HepG2 (cell line): ENCODE results near the gene TP73. TPM values are rescaled to one million over a fixed set of nuclear protein-coding genes. Genes with fewer than 3 reads are reported as not detected.

Experiments
- HBP1 ChIP-seq: IDR thresholded peaks from 2 replicates; pipeline ENCODE4 v1.6.1; 2016; ENCODE audit warnings: low read depth, control low read depth
- HNRNPUL1 ChIP-seq: fragments of 200-400 bp; formaldehyde crosslinking; IDR thresholded peaks from 2 replicates; pipeline ENCODE4 v1.6.1; 2017; ENCODE audit warnings: low read depth, mild to moderate bottlenecking, low read length, moderate library complexity
- IRF9 ChIP-seq: sonication (generic); formaldehyde crosslinking; IDR thresholded peaks from 2 replicates; pipeline ENCODE4 v1.8.0; 2022; ENCODE audit warnings: missing genetic modification reagents, mild to moderate bottlenecking, borderline replicate concordance
- KAT7 ChIP-seq: IDR thresholded peaks from 2 replicates; pipeline ENCODE4 v1.6.1; 2018; ENCODE audit warnings: borderline replicate concordance, missing compliant biosample characterization
- KMT2B ChIP-seq: IDR thresholded peaks from 2 replicates; pipeline ENCODE4 v1.6.1; 2016; ENCODE audit warnings: missing genetic modification reagents, missing compliant biosample characterization
- SMC3 ChIP-seq: IDR thresholded peaks from 2 replicates; pipeline ENCODE4 v1.6.1; 2011; ENCODE audit warnings: low read length, improper control_type of control experiment
- SP140L ChIP-seq: sonication (generic); formaldehyde crosslinking; IDR thresholded peaks from 2 replicates; pipeline ENCODE4 v1.4.0; 2020; ENCODE audit warnings: missing genetic modification reagents, borderline replicate concordance
- TEAD3 ChIP-seq: optimal IDR thresholded peaks from 2 replicates; pipeline ENCODE3; 2016; ENCODE audit warnings: borderline replicate concordance
- TFDP1 ChIP-seq: IDR thresholded peaks from 2 replicates; pipeline ENCODE4 v1.6.1; 2016; ENCODE audit warnings: missing compliant biosample characterization, missing genetic modification reagents, borderline replicate concordance
- YEATS2 ChIP-seq: sonication (generic); formaldehyde crosslinking; IDR thresholded peaks from 2 replicates; pipeline ENCODE4 v1.4.0; 2020; ENCODE audit warnings: missing genetic modification reagents, borderline replicate concordance
- ZFP1 ChIP-seq: IDR thresholded peaks from 2 replicates; pipeline ENCODE4 v1.6.1; 2016
- ZNF33A ChIP-seq: sonication (generic); formaldehyde crosslinking; IDR thresholded peaks from 2 replicates; pipeline ENCODE4 v1.5.1; 2020; ENCODE audit warnings: missing genetic modification reagents, mild to moderate bottlenecking, moderate library complexity, borderline replicate concordance
- ZNF546 ChIP-seq: sonication (generic); formaldehyde crosslinking; conservative IDR thresholded peaks from 2 replicates; pipeline ENCODE4 v1.8.1; 2023; ENCODE audit warnings: mild to moderate bottlenecking, missing genetic modification reagents
- ZNF616 ChIP-seq: sonication (generic); formaldehyde crosslinking; IDR thresholded peaks from 2 replicates; pipeline ENCODE4 v1.5.0; 2020; ENCODE audit warnings: low read depth, mild to moderate bottlenecking, missing genetic modification reagents
- ZNF672 ChIP-seq: sonication (generic); formaldehyde crosslinking; IDR thresholded peaks from 2 replicates; pipeline ENCODE4 v1.8.1; 2022; ENCODE audit warnings: missing genetic modification reagents
- ZNF782 ChIP-seq: sonication (generic); formaldehyde crosslinking; IDR thresholded peaks from 2 replicates; pipeline ENCODE4 v1.4.0; 2020; ENCODE audit warnings: missing genetic modification reagents, mild to moderate bottlenecking, borderline replicate concordance
- ZSCAN5A ChIP-seq: sonication (generic); formaldehyde crosslinking; IDR thresholded peaks from 2 replicates; pipeline ENCODE4 v1.8.0; 2022; ENCODE audit warnings: mild to moderate bottlenecking, missing genetic modification reagents, borderline replicate concordance
- ZUFSP ChIP-seq: sonication (generic); formaldehyde crosslinking; IDR thresholded peaks from 2 replicates; pipeline ENCODE4 v1.9.0; 2021; ENCODE audit warnings: missing genetic modification reagents, mild to moderate bottlenecking, borderline replicate concordance
- polyA plus RNA-seq, 8 experiments: library from polyadenylated mRNA; depleted of rRNA in 3 of 8; stranded (reverse) in 7 of 8; unstranded in 1 of 8; fragments of >200 nt; fragmentation: Illumina TruSeq in 4 of 8; extraction: Trizol in 4 of 8; gene quantifications; 2 replicates each; pipeline versions ENCODE4 v1.2.1 to v1.2.3, GENCODE V29; 2011 to 2016; ENCODE audit warnings: low read depth in 4 of 8, missing spikeins in 1 of 8, mixed read lengths in 1 of 8; ENCODE audit not compliant: insufficient read depth in 1 of 8
- total RNA-seq, 5 experiments: library from RNA; depleted of rRNA; stranded (reverse); fragments of >200 nt; fragmentation: Illumina TruSeq; extraction: Trizol; gene quantifications; 2 replicates each; pipeline ENCODE4 v1.2.3, GENCODE V29; 2016; ENCODE audit warnings: low read depth in 1 of 5

Gene TP73
- total and polyA plus RNA-seq, 2 of the 13 experiments (the other 11 are each of a cell fraction or from before 2014, with no cell fraction given) = 0.49 to 1.1 TPM

GRCh38 chr1:3649342-3650247 is 2.7 kb upstream of the TP73 start, which contains the start of gene WRAP73 (continued):
- peak; percentile 25; the same call in 1 of the 2 replicates for TF ChIP-seq IRF9 (CRISPR knock-in tag)
- TF ChIP-seq YEATS2 = 0 out of 2 replicates have a peak, but pooled peaks have one; percentile 36
- no peak for TF ChIP-seq ZSCAN5A (CRISPR knock-in tag)
- 0 out of 2 replicates have a peak, but pooled peaks have one; percentile 31 for TF ChIP-seq ZNF546 (CRISPR knock-in tag)
- no peak for TF ChIP-seq ZFP1 (CRISPR knock-in tag)
- TF ChIP-seq KMT2B (CRISPR knock-in tag) = peak; percentile 73; the same call in 1 of the 2 replicates
- TF ChIP-seq KAT7 (CRISPR knock-in tag) = 0 out of 2 replicates have a peak, but pooled peaks have one; percentile 45
- peak; percentile 85 for TF ChIP-seq ZNF782 (CRISPR knock-in tag)
- no peak for TF ChIP-seq HBP1 (CRISPR knock-in tag)
- TF ChIP-seq TEAD3 (CRISPR knock-in tag) = no peak
- no peak for TF ChIP-seq ZUFSP
- peak; percentile 67; the same call in 1 of the 2 replicates for TF ChIP-seq TFDP1
- no peak for TF ChIP-seq SP140L (CRISPR knock-in tag)
- TF ChIP-seq ZNF616 (CRISPR knock-in tag) = no peak
- no peak for TF ChIP-seq HNRNPUL1
- TF ChIP-seq ZNF672 (CRISPR knock-in tag) = no peak
- no peak for TF ChIP-seq ZNF33A
- no peak for TF ChIP-seq SMC3
